C4-2B (cell line): ENCODE results near the gene ARAP2.

Source experiments
- CTCF ChIP-seq: fragments of 450-650 bp; conservative IDR thresholded peaks from 2 replicates; pipeline ENCODE4 v1.5.1; 2017; ENCODE audit warnings: mild to moderate bottlenecking
- ZFX ChIP-seq: fragments of 450-650 bp; IDR thresholded peaks from 2 replicates; pipeline ENCODE4 v1.6.1; 2017

GRCh38 chr4:36178484-36178883 is 65.8 kb downstream of the ARAP2 start:
- no peak for TF ChIP-seq CTCF
- TF ChIP-seq ZFX = no peak
